Muscle layer of colon (tissue), 2 donors: ENCODE data around the gene TNFRSF13B.
"Not testable (repeated sequence)": the region's sequence is repeated elsewhere in the genome, so short reads cannot be mapped to it uniquely, and the experiment has no call there.

Experiments
- H3K27ac ChIP-seq: one replicate; pipeline ENCODE4 v1.7.0; 2013; ENCODE audit warnings: low read depth, mild to moderate bottlenecking, low read length, moderate library complexity
- H3K27me3 ChIP-seq, 2 donors: one replicate each; pipeline ENCODE4 v1.7.0; 2013; ENCODE audit warnings: low read length in 2 of 2, mild to moderate bottlenecking in 2 of 2; ENCODE audit not compliant: insufficient read depth in 2 of 2, control insufficient read depth in 1 of 2
- H3K36me3 ChIP-seq: one replicate; pipeline ENCODE4 v1.7.0; 2013; ENCODE audit warnings: mild to moderate bottlenecking, low read length; ENCODE audit not compliant: insufficient read depth
- H3K4me1 ChIP-seq: one replicate; pipeline ENCODE4 v1.7.0; 2013; ENCODE audit warnings: mild to moderate bottlenecking, low read length; ENCODE audit not compliant: insufficient read depth
- H3K4me3 ChIP-seq, 2 donors: one replicate each; pipeline ENCODE4 v1.7.0; 2013; ENCODE audit warnings: low read length in 2 of 2, low read depth in 1 of 2, mild to moderate bottlenecking in 1 of 2, moderate library complexity in 1 of 2
- H3K9ac ChIP-seq: one replicate; pipeline ENCODE4 v1.7.0; 2013; ENCODE audit warnings: low read length
- H3K9me3 ChIP-seq: one replicate; pipeline ENCODE4 v1.7.0; 2013; ENCODE audit warnings: mild to moderate bottlenecking, low read length
- donor health status: abdominal sarcoma.
- donor health status: Adenocarcinoma of cecum.

The TNFRSF13B gene

DNA sequence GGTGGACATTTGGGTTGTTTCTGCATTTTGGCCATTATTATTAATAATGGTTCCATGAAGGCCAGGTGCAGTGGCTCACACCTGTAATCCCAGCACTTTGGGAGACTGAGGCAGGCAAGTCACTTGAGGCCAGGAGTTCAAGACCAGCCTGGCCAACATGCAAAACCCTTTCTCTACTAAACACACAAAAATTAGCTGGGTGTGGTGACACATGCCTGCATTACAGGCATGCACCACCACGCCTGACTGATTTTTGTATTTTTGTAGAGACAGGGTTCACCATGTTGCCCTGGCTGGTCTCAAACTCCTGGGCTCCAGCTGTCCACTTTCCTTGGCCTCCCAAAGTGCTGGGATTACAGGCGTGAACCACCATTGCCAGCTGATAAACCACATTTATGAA lies 58.5 kb downstream of the TNFRSF13B start:
- Histone ChIP-seq H3K9ac (no peak overlapping the region), H3K27me3 (no peaks in the 10 kb centered on the region), H3K9me3 (no peaks in the 10 kb centered on the region), H3K36me3 (no peaks in the 10 kb centered on the region), H3K4me1 (no peaks in the 10 kb centered on the region), H3K4me3 (no peak overlapping the region), H3K27ac (no peak overlapping the region)

DNA sequence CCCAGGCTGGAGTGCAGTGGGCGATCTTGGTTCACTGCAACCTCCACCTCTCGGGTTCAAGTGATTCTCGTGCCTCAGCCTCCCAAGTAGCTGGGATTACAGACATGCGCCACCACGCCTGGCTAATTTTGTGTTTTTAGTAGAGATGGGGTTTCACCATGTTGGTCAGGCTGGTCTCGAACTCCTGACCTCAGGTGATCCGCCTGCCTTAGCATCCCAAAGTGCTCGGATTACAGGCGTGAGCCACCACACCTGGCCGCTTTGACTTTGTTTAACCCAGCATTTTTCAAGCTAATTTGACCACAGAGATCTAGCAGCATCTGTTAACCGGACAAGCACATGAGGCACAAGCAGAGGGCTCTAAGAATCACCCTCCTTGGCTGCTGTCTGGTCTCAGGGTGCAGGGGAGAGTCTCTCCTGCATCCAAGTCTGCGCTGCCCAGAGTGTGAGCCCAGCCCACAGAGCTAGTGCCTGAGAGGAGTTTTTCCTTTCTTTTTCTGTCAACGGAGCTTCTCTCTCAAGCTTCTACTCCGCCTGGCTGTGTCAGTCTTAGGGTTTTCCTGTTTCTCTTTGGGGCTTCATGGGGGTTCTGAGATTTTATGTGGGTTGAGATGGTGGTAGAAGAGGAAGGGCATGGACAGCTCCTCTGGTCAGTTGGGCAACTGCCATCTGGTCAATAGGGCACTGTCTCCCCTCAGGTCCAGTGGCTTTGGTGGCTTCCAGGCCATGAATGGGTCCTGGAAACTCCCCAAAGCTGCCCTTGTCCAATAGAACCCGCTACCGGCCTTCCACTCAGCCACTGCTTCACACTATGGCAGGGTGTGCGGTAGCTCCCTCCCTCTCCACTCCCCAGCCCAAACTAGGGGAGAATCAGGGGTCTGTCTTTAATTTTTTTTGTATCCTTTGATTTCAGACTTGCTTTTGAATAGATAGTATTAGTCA lies 59.6 kb downstream of the TNFRSF13B start:
- Histone ChIP-seq H3K9me3 (no peaks in the 10 kb centered on the region), H3K27me3 (no peaks in the 10 kb centered on the region), H3K4me3 (no peak overlapping the region), H3K9ac (no peak overlapping the region), H3K4me1 (no peaks in the 10 kb centered on the region), H3K27ac (no peak overlapping the region), H3K36me3 (no peaks in the 10 kb centered on the region)

DNA sequence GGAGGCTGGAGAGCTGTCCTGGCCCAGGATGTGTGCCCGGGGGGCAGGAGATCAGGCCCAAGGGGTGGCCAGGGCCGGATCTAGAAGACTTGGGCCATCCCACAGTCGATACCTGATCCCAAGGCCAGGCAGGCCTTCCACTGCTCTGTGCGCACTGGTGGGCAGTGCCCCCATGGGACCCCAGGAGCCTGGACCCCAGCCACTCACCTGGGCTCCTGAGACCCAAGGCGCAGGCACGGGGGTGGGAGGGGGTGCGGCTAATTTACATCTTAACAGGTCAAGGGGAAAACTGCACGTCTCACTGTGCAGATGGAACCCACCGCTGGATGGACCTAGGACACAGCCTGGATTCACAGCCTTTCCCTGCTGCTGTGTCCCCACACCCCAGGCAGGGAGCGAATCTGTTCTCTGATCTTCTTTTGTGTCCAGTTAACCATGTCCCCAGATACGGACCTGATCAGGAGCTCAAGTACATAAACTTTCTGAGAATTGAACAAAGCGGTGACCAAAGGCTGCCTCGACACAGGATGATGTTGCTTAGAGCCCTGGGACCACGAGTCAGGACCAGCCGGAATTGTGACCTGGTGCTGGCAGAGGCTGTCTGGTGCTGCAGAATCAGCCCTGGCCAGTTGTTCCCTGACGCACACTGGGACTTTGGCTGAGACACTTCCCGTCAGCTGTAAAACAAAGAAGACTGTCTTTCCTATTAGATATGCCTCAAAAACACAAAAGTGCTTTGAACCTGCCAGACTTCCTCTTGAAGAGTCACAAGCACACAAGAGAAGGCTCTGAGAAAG lies 60.6 kb downstream of the TNFRSF13B start:
- no peak overlapping the region for H3K27ac ChIP-seq

GRCh38 chr17:16910341-16910740 lies 61.6 kb downstream of the TNFRSF13B start:
- Histone ChIP-seq H3K27me3 (no peaks in the 10 kb centered on the region), H3K4me3 (no peak overlapping the region), H3K9ac (no peak overlapping the region), H3K9me3 (no peaks in the 10 kb centered on the region), H3K36me3 (no peaks in the 10 kb centered on the region), H3K4me1 (no peaks in the 10 kb centered on the region), H3K27ac (no peak overlapping the region)

More for the DNA sequence above, 60.6 kb downstream of the TNFRSF13B start:
- H3K9me3 ChIP-seq: no peaks in the 10 kb centered on the region
- no peaks in the 10 kb centered on the region for H3K36me3 ChIP-seq
- H3K4me3 ChIP-seq: no peak overlapping the region
- H3K9ac ChIP-seq: no peak overlapping the region
- no peaks in the 10 kb centered on the region for H3K4me1 ChIP-seq
- no peaks in the 10 kb centered on the region for H3K27me3 ChIP-seq

DNA sequence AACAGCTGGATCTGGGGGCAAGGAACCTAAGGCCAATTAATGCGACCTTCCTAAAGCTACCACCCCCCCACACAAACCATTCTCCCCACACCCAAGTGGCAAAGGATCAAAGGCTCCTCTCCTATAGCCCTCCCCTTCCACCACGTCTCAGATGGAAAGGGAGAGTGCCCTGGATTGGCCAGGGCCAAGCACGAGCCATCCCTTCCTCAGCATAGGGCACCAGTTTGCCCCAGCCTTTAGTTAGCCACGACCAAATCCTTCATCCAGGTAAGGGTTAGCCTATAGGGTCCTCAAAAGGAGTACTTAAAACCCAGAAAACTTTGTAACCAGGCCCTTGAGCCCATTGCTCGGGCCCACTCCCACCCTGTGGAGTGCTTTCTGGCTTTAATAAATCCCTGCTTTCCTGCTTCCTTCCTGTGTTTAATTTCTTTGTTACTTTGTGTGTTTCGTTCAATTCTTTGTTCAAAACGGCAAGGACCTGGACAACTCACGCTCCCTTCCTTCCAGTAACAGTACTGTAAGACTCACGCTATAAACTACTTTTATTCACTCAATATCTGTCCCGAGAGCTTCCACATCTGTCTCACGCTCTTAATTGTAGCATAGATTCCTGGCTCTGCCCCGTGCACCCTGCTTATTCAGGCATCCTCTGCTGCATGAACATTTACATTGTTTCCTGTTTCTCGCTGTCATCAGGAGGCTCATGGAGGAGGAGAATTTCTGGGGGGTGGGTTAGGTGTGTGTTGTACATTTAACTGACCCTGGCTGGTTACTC lies 62.3 kb downstream of the TNFRSF13B start:
- H3K27me3 ChIP-seq: no peaks in the 10 kb centered on the region
- no peaks in the 10 kb centered on the region for H3K36me3 ChIP-seq
- H3K4me3 ChIP-seq: no peak overlapping the region
- no peak overlapping the region for H3K9ac ChIP-seq
- no peaks in the 10 kb centered on the region for H3K9me3 ChIP-seq
- H3K4me1 ChIP-seq: no peaks in the 10 kb centered on the region
- H3K27ac ChIP-seq: peak overlapping the region; percentile 23

DNA sequence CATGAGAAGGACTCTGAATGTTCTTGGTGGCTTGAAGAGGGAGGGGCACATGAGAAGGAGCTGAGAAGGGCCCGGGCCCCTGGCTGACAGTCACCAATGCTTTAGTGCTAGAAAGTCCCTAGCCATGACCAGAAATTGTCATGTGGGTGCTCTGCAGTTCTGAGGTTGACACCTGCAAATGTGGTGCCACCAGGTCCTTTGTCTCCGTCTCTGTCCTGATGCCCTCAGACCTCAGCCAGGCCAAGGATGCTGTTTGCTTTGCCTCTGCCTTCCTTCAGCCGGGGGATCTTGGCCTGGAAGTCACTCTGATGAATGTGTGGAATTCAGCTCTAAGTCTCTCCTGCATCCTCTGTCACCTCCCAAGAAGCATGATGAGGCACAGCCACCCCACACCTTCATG lies 63.6 kb downstream of the TNFRSF13B start:
- Histone ChIP-seq H3K9me3 (no peaks in the 10 kb centered on the region), H3K4me1 (no peaks in the 10 kb centered on the region), H3K9ac (no peak overlapping the region), H3K36me3 (no peaks in the 10 kb centered on the region), H3K4me3 (no peak overlapping the region), H3K27me3 (no peaks in the 10 kb centered on the region), H3K27ac (no peak overlapping the region)

GRCh38 chr17:16906680-16907079 lies 65.2 kb downstream of the TNFRSF13B start:
- Histone ChIP-seq H3K4me1 (no peaks in the 10 kb centered on the region), H3K9ac (no peak overlapping the region), H3K9me3 (no peaks in the 10 kb centered on the region), H3K27me3 (no peaks in the 10 kb centered on the region), H3K36me3 (no peaks in the 10 kb centered on the region), H3K4me3 (no peak overlapping the region), H3K27ac (no peak overlapping the region)

GRCh38 chr17:16905593-16906191 lies 66.2 kb downstream of the TNFRSF13B start:
- Histone ChIP-seq H3K4me1 (no peaks in the 10 kb centered on the region), H3K4me3 (no peak overlapping the region), H3K27me3 (no peaks in the 10 kb centered on the region), H3K9me3 (no peaks in the 10 kb centered on the region), H3K9ac (no peak overlapping the region), H3K27ac (no peak overlapping the region), H3K36me3 (no peaks in the 10 kb centered on the region)

DNA sequence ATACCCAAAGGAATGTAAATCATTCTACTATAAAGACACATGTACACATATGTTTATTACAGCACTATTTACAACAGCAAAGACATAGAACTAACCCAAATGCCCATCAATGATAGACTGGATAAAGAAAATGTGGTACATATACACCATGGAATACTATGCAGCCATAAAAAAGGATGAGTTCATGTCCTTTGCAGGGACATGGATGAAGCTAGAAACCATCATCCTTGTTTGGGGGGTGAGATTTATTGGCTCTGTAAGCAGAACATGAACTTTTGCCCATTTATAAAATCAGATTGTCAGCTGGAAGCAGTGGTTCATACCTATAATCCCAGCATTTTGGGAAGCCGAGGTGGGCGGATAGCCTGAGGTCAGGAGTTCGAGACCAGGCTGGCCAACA lies 68.8 kb downstream of the TNFRSF13B start:
- H3K27me3 ChIP-seq, H3K27ac ChIP-seq, H3K36me3 ChIP-seq, H3K9me3 ChIP-seq, H3K9ac ChIP-seq, H3K4me3 ChIP-seq, H3K4me1 ChIP-seq: not testable (repeated sequence)

GRCh38 chr17:16900288-16900882 lies 71.5 kb downstream of the TNFRSF13B start:
- H3K36me3 ChIP-seq: no peaks in the 10 kb centered on the region
- no peak overlapping the region for H3K4me3 ChIP-seq
- no peak overlapping the region for H3K27ac ChIP-seq
- H3K9ac ChIP-seq: no peak overlapping the region
- no peaks in the 10 kb centered on the region for H3K27me3 ChIP-seq
- no peaks in the 10 kb centered on the region for H3K9me3 ChIP-seq
- no peaks in the 10 kb centered on the region for H3K4me1 ChIP-seq
